Liver (tissue), 9 donors: Measurements from ENCODE around the gene OR10H5. TPM values are rescaled to one million over a fixed set of nuclear protein-coding genes. Genes with fewer than 3 reads are reported as not detected.
"Not testable (repeated sequence)": the region's sequence is repeated elsewhere in the genome, so short reads cannot be mapped to it uniquely, and the experiment has no call there.

Experiments
- DNase-seq: peaks from one replicate; pipeline ENCODE4 v3.0.0-alpha.2; 2017; ENCODE audit warnings: low spot score
- H3K27ac ChIP-seq, 2 donors: one replicate each; pipeline ENCODE4 v1.7.0; 2013; ENCODE audit warnings: inconsistent platforms in 2 of 2, low read length in 2 of 2, control low read depth in 1 of 2, low read depth in 1 of 2, mild to moderate bottlenecking in 1 of 2
- H3K27me3 ChIP-seq, 4 donors: one replicate each; pipeline versions ENCODE4 v1.6.1 to v1.7.0; 2013; ENCODE audit warnings: low read length in 3 of 4, inconsistent platforms in 1 of 4, mild to moderate bottlenecking in 1 of 4, moderate library complexity in 1 of 4; ENCODE audit not compliant: control insufficient read depth in 4 of 4, insufficient read depth in 4 of 4
- H3K36me3 ChIP-seq, 4 donors: one replicate each; pipeline versions ENCODE4 v1.6.1 to v1.7.0; 2013; ENCODE audit warnings: low read length in 3 of 4, mild to moderate bottlenecking in 3 of 4, low read depth in 1 of 4, moderate library complexity in 1 of 4; ENCODE audit not compliant: control insufficient read depth in 4 of 4, insufficient read depth in 3 of 4
- H3K4me1 ChIP-seq, 4 donors: one replicate each; pipeline versions ENCODE4 v1.6.1 to v1.7.0; 2013; ENCODE audit warnings: low read length in 3 of 4, mild to moderate bottlenecking in 3 of 4, moderate library complexity in 1 of 4; ENCODE audit not compliant: control insufficient read depth in 4 of 4, insufficient read depth in 4 of 4
- H3K4me3 ChIP-seq, 3 donors: one replicate each; pipeline versions ENCODE4 v1.6.1 to v1.7.0; 2013; ENCODE audit warnings: low read length in 3 of 3, control low read depth in 1 of 3, low read depth in 1 of 3, mild to moderate bottlenecking in 1 of 3
- H3K9ac ChIP-seq, 2 donors: one replicate each; pipeline ENCODE4 v1.7.0; 2013; ENCODE audit warnings: low read length in 2 of 2, mild to moderate bottlenecking in 2 of 2, moderate library complexity in 2 of 2, control low read depth in 1 of 2, low read depth in 1 of 2
- H3K9me3 ChIP-seq, 4 donors: one replicate each; pipeline versions ENCODE4 v1.6.1 to v1.7.0; 2013; ENCODE audit warnings: low read length in 3 of 4; ENCODE audit not compliant: control insufficient read depth in 4 of 4
- ATF3 ChIP-seq: IDR thresholded peaks from 2 replicates; pipeline ENCODE4 v1.6.1; 2016; ENCODE audit warnings: antibody characterized with exemption
- CTCF ChIP-seq: fragments of 150-350 bp; IDR thresholded peaks from 2 replicates; pipeline ENCODE4 v1.5.1; 2017; ENCODE audit warnings: improper control_type of control experiment, low read depth, low read length; ENCODE audit not compliant: missing input control
- FOXA2 ChIP-seq: IDR thresholded peaks from 2 replicates; pipeline ENCODE4 v1.6.1; 2016; ENCODE audit warnings: antibody characterized with exemption
- GABPA ChIP-seq, 2 donors: IDR thresholded peaks in 1 of 2; conservative IDR thresholded peaks in 1 of 2; 2 replicates each; pipeline ENCODE4 v1.6.1; 2016; ENCODE audit warnings: antibody characterized with exemption in 2 of 2, mild to moderate bottlenecking in 1 of 2, moderate library complexity in 1 of 2
- JUND ChIP-seq, 2 donors: IDR thresholded peaks; 2 replicates each; pipeline ENCODE4 v1.6.1; 2016; ENCODE audit warnings: antibody characterized with exemption in 2 of 2
- MAX ChIP-seq: IDR thresholded peaks from 2 replicates; pipeline ENCODE4 v1.6.1; 2016; ENCODE audit warnings: antibody characterized with exemption
- RAD21 ChIP-seq, 2 donors: IDR thresholded peaks; 2 replicates each; pipeline ENCODE4 v1.6.1; 2016; ENCODE audit warnings: antibody characterized with exemption in 2 of 2, mild to moderate bottlenecking in 2 of 2
- RXRA ChIP-seq, 2 donors: IDR thresholded peaks; 2 replicates each; pipeline ENCODE4 v1.6.1; 2017 to 2018; ENCODE audit warnings: antibody characterized with exemption in 2 of 2, mild to moderate bottlenecking in 1 of 2
- SP1 ChIP-seq: IDR thresholded peaks from 2 replicates; pipeline ENCODE4 v1.6.1; 2018; ENCODE audit warnings: antibody characterized with exemption, mild to moderate bottlenecking
- YY1 ChIP-seq: IDR thresholded peaks from 2 replicates; pipeline ENCODE4 v1.6.1; 2016; ENCODE audit warnings: antibody characterized with exemption, mild to moderate bottlenecking
- ZBTB33 ChIP-seq: IDR thresholded peaks from 2 replicates; pipeline ENCODE4 v1.6.1; 2016; ENCODE audit warnings: antibody characterized with exemption
- WGBS: extraction: QIAGEN DNeasy Blood & Tissue Kit; methylation state at CpG from one replicate; pipeline ENCODE4 v1.1.7; 2013; 5-methylcytosine and 5-hydroxymethylcytosine counted together
- polyA plus RNA-seq, 2 donors: library from polyadenylated mRNA; stranded (reverse) in 1 of 2; unstranded in 1 of 2; fragments of 200-250 nt in 1 of 2; fragments of >200 nt in 1 of 2; fragmentation: Nextera tagmentation in 1 of 2; extraction: Ambion mirVana in 1 of 2; gene quantifications; one replicate each; pipeline versions ENCODE4 v1.2.1 to v1.2.3, GENCODE V29; 2013 to 2015
- total RNA-seq, 2 donors: library from RNA; depleted of rRNA; stranded (reverse); fragments of >200 nt; gene quantifications; one replicate each; pipeline ENCODE4 v1.2.3, GENCODE V29; 2014
- donor health status: healthy.
- donor health status: healthy.
- donor health status: healthy.
- donor health status: healthy.
- donor health status: healthy.

OR10H5 gene
- total and polyA plus RNA-seq, 4 donors: not detected

- TF ChIP-seq ATF3 (no peak), ZBTB33 (no peak), JUND (IDR thresholded peaks at IDR 0.05) (no peak), SP1 (no peak), FOXA2 (no peak), MAX (no peak)
- H3K27ac ChIP-seq: no peak overlapping the region
- H3K27me3 ChIP-seq: no peaks in the 10 kb centered on the region
- peaks cover 0 to 10% (median 6%) of the 10 kb centered on the region in 4 donors for H3K4me1 ChIP-seq
- no peak for DNase-seq
- H3K4me3 ChIP-seq: no peak overlapping the region
- 97% methylated on average over 3 of the region's 3 CpGs for WGBS
- H3K9ac ChIP-seq: no peak overlapping the region
- no peaks in the 10 kb centered on the region for H3K9me3 ChIP-seq
- H3K36me3 ChIP-seq: no peaks in the 10 kb centered on the region
These were observed 50.9 kb downstream of the OR10H5 start for GRCh38 chr19:15838351-15838750.

- DNase-seq, H3K27ac ChIP-seq, H3K27me3 ChIP-seq, H3K9ac ChIP-seq, H3K36me3 ChIP-seq, H3K4me3 ChIP-seq, H3K9me3 ChIP-seq: not testable (repeated sequence)
- H3K4me1 ChIP-seq: peaks cover 0 to 10% (median 6%) of the 10 kb centered on the region in 4 donors
- 76% methylated on average over 4 of the region's 4 CpGs for WGBS
These were observed 52.4 kb downstream of the OR10H5 start for GRCh38 chr19:15839888-15840287.

GRCh38 chr19:15840833-15841232 is 53.4 kb downstream of the OR10H5 start:
- no peak overlapping the region for H3K9ac ChIP-seq
- 78% methylated on average over 2 of the region's 2 CpGs for WGBS
- H3K4me3 ChIP-seq: no peak overlapping the region
- H3K9me3 ChIP-seq: no peaks in the 10 kb centered on the region
- H3K4me1 ChIP-seq: peaks cover 0 to 9% (median 5%) of the 10 kb centered on the region in 4 donors
- no peak for TF ChIP-seq YY1
- TF ChIP-seq RAD21 (IDR thresholded peaks at IDR 0.05): no peak
- no peak for TF ChIP-seq RXRA (IDR thresholded peaks at IDR 0.05)
- TF ChIP-seq GABPA (IDR thresholded peaks at IDR 0.05 in 1 of 2, conservative IDR thresholded peaks at IDR 0.05 in 1 of 2): no peak
- no peak for TF ChIP-seq CTCF
- H3K27ac ChIP-seq: no peak overlapping the region
- H3K36me3 ChIP-seq: no peaks in the 10 kb centered on the region
- H3K27me3 ChIP-seq: no peaks in the 10 kb centered on the region
- DNase-seq: no peak
